K562 (cell line): ENCODE results near the gene GALNT7. TPM values are rescaled to one million over a fixed set of nuclear protein-coding genes. Genes with fewer than 3 reads are reported as not detected.

ENCODE experiments used
- ATAC-seq: fragments of 200-7000 bp; cut with Tn5 transposase; 3 replicates; pipeline ENCODE4 v1.9.1; 2020; ENCODE audit warnings: moderate library complexity
- BruUV-seq: library from RNA; stranded (reverse); fragments of 400-500 nt; replicated peaks from 2 replicates; lab custom pipeline; 2021; lab: Mats Ljungman, UMichigan
- CTCF ChIA-PET: fragments of 300-600 bp; formaldehyde crosslinking; extraction: SDS; loops from one replicate; lab custom pipeline; 2021; ENCODE audit warnings: low intra/inter-chr PET ratio; lab: Yijun Ruan, JAX
- POLR2A ChIA-PET: fragments of 300-600, 350-650 bp; sonication (Branson Sonifier 250); formaldehyde crosslinking; extraction: SDS; loops from one replicate; lab custom pipeline; 2021; ENCODE audit warnings: antibody characterized with exemption, inconsistent platforms; lab: Yijun Ruan, JAX
- DNase-seq, 4 experiments: peaks; one replicate each; pipeline versions ENCODE4 v3.0.0 to v3.0.0-alpha.2; 2011 to 2018; ENCODE audit warnings: low spot score in 3 of 4, mixed read lengths in 3 of 4; ENCODE audit errors: extremely low read depth in 1 of 4
- FAIRE-seq: peaks from 2 replicates; lab custom pipeline; 2011; peaks lifted over from hg19 to GRCh38; lab: Jason Lieb, UNC
- H2AFZ ChIP-seq: 2 replicates; pipeline ENCODE4 v1.6.0; 2011; ENCODE audit warnings: low read depth, low read length, control low read depth, inconsistent platforms
- H3K27ac ChIP-seq: fragments of 200-600 bp; 3 replicates; pipeline ENCODE4 v1.8.0; 2011; ENCODE audit warnings: low read depth, mild to moderate bottlenecking, control low read depth, inconsistent platforms, low read length, moderate library complexity, mixed read lengths; ENCODE audit errors: extremely low read depth
- H3K27me3 ChIP-seq, 2 experiments: fragments of 300-600 bp in 1 of 2; 2 replicates in 1 of 2; 3 replicates in 1 of 2; pipeline versions ENCODE4 v1.6.0 to v1.8.0; 2011; ENCODE audit warnings: inconsistent platforms in 2 of 2, low read length in 2 of 2, mild to moderate bottlenecking in 1 of 2, mixed read lengths in 1 of 2, moderate library complexity in 1 of 2; ENCODE audit not compliant: control insufficient read depth in 2 of 2, insufficient read depth in 2 of 2
- H3K36me3 ChIP-seq: fragments of 300-600 bp; 3 replicates; pipeline ENCODE4 v1.8.0; 2011; ENCODE audit warnings: mild to moderate bottlenecking, low read length, inconsistent platforms; ENCODE audit not compliant: control insufficient read depth, insufficient read depth
- H3K4me1 ChIP-seq, 2 experiments: fragments of 200-600 bp in 1 of 2; replicated peaks in 1 of 2; 2 replicates in 1 of 2; 3 replicates in 1 of 2; pipeline versions ENCODE4 v1.5.1 to v1.8.0; 2011; ENCODE audit warnings: inconsistent platforms in 2 of 2, low read length in 2 of 2, mild to moderate bottlenecking in 1 of 2, mixed read lengths in 1 of 2, moderate library complexity in 1 of 2; ENCODE audit not compliant: control insufficient read depth in 2 of 2, insufficient read depth in 2 of 2
- H3K4me2 ChIP-seq: 2 replicates; pipeline ENCODE4 v1.6.1; 2011; ENCODE audit warnings: low read length, control low read depth, inconsistent platforms, mixed read lengths; ENCODE audit not compliant: insufficient read depth
- H3K4me3 ChIP-seq: fragments of 200-600 bp; sonication (generic), shearing (Covaris generic); 2 replicates; pipeline ENCODE4 v1.5.1; 2016; ENCODE audit warnings: control low read depth, inconsistent platforms
- H3K79me2 ChIP-seq: fragments of 200-600 bp; 3 replicates; pipeline ENCODE4 v1.8.0; 2011; ENCODE audit warnings: low read length, inconsistent platforms; ENCODE audit not compliant: control insufficient read depth, insufficient read depth
- H3K9ac ChIP-seq, 2 experiments: 2 replicates each; pipeline versions ENCODE4 v1.6.0 to v1.6.1; 2011; ENCODE audit warnings: low read depth in 2 of 2, low read length in 2 of 2, control low read depth in 1 of 2, inconsistent platforms in 1 of 2, mild to moderate bottlenecking in 1 of 2, mixed read lengths in 1 of 2; ENCODE audit not compliant: insufficient read depth in 1 of 2
- H3K9me1 ChIP-seq: one replicate; pipeline ENCODE4 v1.6.0; 2011; ENCODE audit warnings: inconsistent platforms, mild to moderate bottlenecking, low read length, moderate library complexity; ENCODE audit not compliant: control insufficient read depth, insufficient read depth
- H3K9me3 ChIP-seq: replicated peaks from 2 replicates; pipeline ENCODE4 v1.5.1; 2011; ENCODE audit warnings: low read depth, low read length, inconsistent platforms; ENCODE audit not compliant: control insufficient read depth, insufficient read depth
- H4K20me1 ChIP-seq: replicated peaks from 2 replicates; pipeline ENCODE4 v1.6.1; 2011; ENCODE audit warnings: low read length, inconsistent platforms, mixed read lengths; ENCODE audit not compliant: control insufficient read depth, insufficient read depth
- CBX3 ChIP-seq, 2 experiments: IDR thresholded peaks; 1 replicate in 1 of 2; 2 replicates in 1 of 2; pipeline ENCODE4 v1.6.1; 2012; ENCODE audit warnings: inconsistent platforms in 2 of 2, low read length in 2 of 2, borderline replicate concordance in 1 of 2, control low read depth in 1 of 2
- CBX8 ChIP-seq: fragments of 200-600 bp; sonication (generic); IDR thresholded peaks from 2 replicates; pipeline ENCODE4 v1.6.1; 2012; ENCODE audit warnings: borderline replicate concordance, mixed run types, low read depth, mild to moderate bottlenecking, moderate library complexity, mixed read lengths, low read length, control low read depth, inconsistent platforms; ENCODE audit not compliant: poor library complexity, severe bottlenecking; ENCODE audit errors: extremely low read depth
- CHCHD3 ChIP-seq: fragments of 250-450 bp; sonication (Bioruptor Pico); IDR thresholded peaks from 2 replicates; pipeline ENCODE4 v2.1.2; 2022; ENCODE audit warnings: mild to moderate bottlenecking
- ELF1 ChIP-seq: fragments of 200-800 bp; sonication (Bioruptor generic); IDR thresholded peaks from 2 replicates; pipeline ENCODE4 v1.6.1; 2016; ENCODE audit warnings: missing genetic modification characterization, missing compliant biosample characterization
- FOXA3 ChIP-seq, 2 experiments: fragments of 450-650 bp in 1 of 2; sonication (generic) in 1 of 2; formaldehyde crosslinking; IDR thresholded peaks in 1 of 2; conservative IDR thresholded peaks in 1 of 2; 2 replicates each; pipeline versions ENCODE4 v1.4.0 to v1.8.0; 2020 to 2022; ENCODE audit warnings: mild to moderate bottlenecking in 2 of 2, missing genetic modification reagents in 1 of 2
- FOXJ2 ChIP-seq: fragments of 200-800 bp; sonication (Bioruptor generic); IDR thresholded peaks from 2 replicates; pipeline ENCODE4 v1.6.1; 2016; ENCODE audit warnings: missing genetic modification characterization, missing compliant biosample characterization
- FOXK2 ChIP-seq, 2 experiments: fragments of 450-650 bp; IDR thresholded peaks in 1 of 2; conservative IDR thresholded peaks in 1 of 2; 2 replicates each; pipeline ENCODE4 v1.6.1; 2016; ENCODE audit warnings: low read depth in 2 of 2, mild to moderate bottlenecking in 1 of 2
- KAT7 ChIP-seq: sonication (generic); formaldehyde crosslinking; IDR thresholded peaks from 2 replicates; pipeline ENCODE4 v1.8.0; 2022; ENCODE audit warnings: missing genetic modification reagents, mild to moderate bottlenecking, borderline replicate concordance
- KAT8 ChIP-seq: fragments of 450-650 bp; IDR thresholded peaks from 2 replicates; pipeline ENCODE4 v1.6.1; 2016; ENCODE audit warnings: low read depth, mild to moderate bottlenecking
- PHF8 ChIP-seq: fragments of 200-600 bp; sonication (generic); IDR thresholded peaks from 2 replicates; pipeline ENCODE4 v1.6.1; 2012; ENCODE audit warnings: mixed run types, mild to moderate bottlenecking, inconsistent platforms, low read length, moderate library complexity, borderline replicate concordance
- PML ChIP-seq: IDR thresholded peaks from 2 replicates; pipeline ENCODE4 v1.6.1; 2012; ENCODE audit warnings: low read length, inconsistent platforms
- POLR2B ChIP-seq: fragments of 450-650 bp; IDR thresholded peaks from 2 replicates; pipeline ENCODE4 v1.6.1; 2018; ENCODE audit warnings: low read depth; ENCODE audit not compliant: partially characterized antibody
- RCOR1 ChIP-seq, 2 experiments: IDR thresholded peaks; 2 replicates each; pipeline ENCODE4 v1.6.1; 2012; ENCODE audit warnings: low read depth in 2 of 2, low read length in 2 of 2, borderline replicate concordance in 1 of 2, improper control_type of control experiment in 1 of 2
- SAP30 ChIP-seq: fragments of 200-600 bp; sonication (generic); IDR thresholded peaks from 2 replicates; pipeline ENCODE4 v1.6.1; 2012; ENCODE audit warnings: borderline replicate concordance, low read depth, mild to moderate bottlenecking, moderate library complexity, low read length, control low read depth, inconsistent platforms; ENCODE audit not compliant: insufficient read depth, poor library complexity, severe bottlenecking
- SRSF3 ChIP-seq: fragments of 200-400 bp; formaldehyde crosslinking; IDR thresholded peaks from 2 replicates; pipeline ENCODE4 v1.6.1; 2016; ENCODE audit warnings: mild to moderate bottlenecking, low read length, moderate library complexity; ENCODE audit not compliant: insufficient read depth
- XRCC4 ChIP-seq: IDR thresholded peaks from one replicate; pipeline ENCODE4 v1.6.1; 2011; ENCODE audit not compliant: insufficient read depth, insufficient read length; ENCODE audit errors: extremely low read depth
- ZC3H4 ChIP-seq: sonication (generic); formaldehyde crosslinking; IDR thresholded peaks from 2 replicates; pipeline ENCODE4 v1.9.0; 2021; ENCODE audit warnings: missing genetic modification reagents, borderline replicate concordance
- ZNF316 ChIP-seq: fragments of 450-650 bp; IDR thresholded peaks from 2 replicates; pipeline ENCODE4 v1.6.1; 2016
- WGBS: fragments of 100-300 bp; shearing (Covaris generic); methylation state at CpG from one replicate; pipeline ENCODE4 v1.1.6; 2016; ENCODE audit warnings: low coverage, mixed read lengths; ENCODE audit not compliant: insufficient coverage; ENCODE audit errors: missing lambda C conversion rate; 5-methylcytosine and 5-hydroxymethylcytosine counted together
- in situ Hi-C: fragments of 300-500 bp; cut with MboI; formaldehyde crosslinking; loops from 4 replicates; pipeline ENCODE4 v1.15.0; 2018; ENCODE audit warnings: inconsistent platforms, mixed read lengths
- intact Hi-C: fragments of 100-400 bp; cut with micrococcal nuclease; formaldehyde crosslinking; loops from 2 replicates; pipeline ENCODE4 v1.14.2; 2022
- polyA plus RNA-seq, 8 experiments: library from polyadenylated mRNA; depleted of rRNA in 4 of 8; stranded (reverse) in 5 of 8; unstranded in 3 of 8; fragments of >200 nt; fragmentation: Nextera tagmentation in 2 of 8; fragmentation: Illumina TruSeq in 1 of 8; extraction: Ambion mirVana in 2 of 8; extraction: Trizol in 1 of 8; gene quantifications; 2 replicates each; pipeline versions ENCODE4 v1.2.1 to v1.2.3, GENCODE V29; 2011 to 2014; ENCODE audit warnings: inconsistent platforms in 1 of 8, missing spikeins in 1 of 8
- total RNA-seq, 7 experiments: library from RNA; depleted of rRNA in 6 of 7; stranded (reverse); fragments of >200 nt in 6 of 7; fragmentation: Illumina TruSeq in 2 of 7; extraction: Trizol in 2 of 7; gene quantifications; 2 replicates each; pipeline versions ENCODE4 v1.2.1 to v1.2.3, GENCODE V29; 2011 to 2021; ENCODE audit warnings: low replicate concordance in 1 of 7
- TF ChIP-seq, protein P1 (sequence below): fragments of 450-650 bp; formaldehyde crosslinking; conservative IDR thresholded peaks from 2 replicates; pipeline ENCODE4 v1.4.0; 2022; ENCODE audit warnings: mild to moderate bottlenecking, missing genetic modification characterization

Gene GALNT7
- total and polyA plus RNA-seq, 9 of the 15 experiments (the other 6 are each of a cell fraction or from before 2014, with no cell fraction given): 16.7 to 38.7 (median 31.1) TPM

DNA sequence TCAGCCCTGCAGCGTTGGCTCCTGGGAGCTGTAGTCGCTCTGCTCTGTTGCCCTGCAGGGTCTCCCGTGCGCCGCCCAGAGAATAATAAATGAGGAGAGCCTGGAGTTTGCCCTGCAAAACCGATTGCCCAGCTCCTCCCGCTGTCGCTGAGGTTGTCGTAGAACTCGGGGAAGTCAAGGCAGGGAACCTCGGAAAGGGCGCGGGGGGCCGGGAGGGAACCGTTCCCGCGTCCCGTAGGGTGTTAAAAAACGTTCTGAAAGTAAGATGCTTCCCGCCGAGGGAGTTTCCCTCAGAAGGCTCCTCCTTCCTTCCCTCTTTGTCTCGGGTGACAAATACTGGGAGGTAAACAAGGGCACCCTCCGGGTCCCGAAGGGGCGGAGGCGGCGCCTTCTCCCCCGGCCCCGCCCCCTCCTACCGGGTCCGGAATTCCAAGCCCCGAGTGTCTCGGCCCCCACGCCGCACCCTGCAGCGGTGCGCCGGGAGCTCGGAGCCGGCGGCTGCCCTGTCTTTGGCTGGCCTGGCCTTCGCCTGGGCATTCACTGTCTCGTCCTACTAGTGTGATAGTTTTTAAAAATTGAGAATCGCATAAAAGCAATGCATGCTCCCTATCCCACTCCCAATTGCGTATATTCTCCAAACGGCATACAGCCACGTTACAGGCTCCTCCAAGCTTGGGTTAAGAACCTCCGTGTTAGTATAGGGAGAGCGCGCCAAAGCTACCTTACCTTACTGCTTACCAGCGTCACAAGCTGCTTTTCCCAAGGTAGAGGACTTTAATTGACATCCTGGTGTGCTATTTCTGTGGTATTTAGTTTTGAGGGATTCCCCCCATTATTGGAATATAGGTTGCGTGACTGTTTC lies 166.5 kb downstream of the GALNT7 start:
- Histone ChIP-seq H3K9me3 (no peaks in the 10 kb centered on the region), H2AFZ (peak overlapping the region; percentile 90), H3K79me2 (peaks cover 51% of the 10 kb centered on the region), H3K9ac (peak overlapping the region; percentile 93 to 97), H3K4me3 (peak overlapping the region; percentile 95), H3K27ac (peak overlapping the region; percentile 99), H3K4me1 (peaks cover 4 to 13% of the 10 kb centered on the region in 2 experiments; a peak in 4 of 5 replicates), H3K4me2 (peak overlapping the region; percentile 91), H3K9me1 (no peaks in the 10 kb centered on the region), H4K20me1 (no peaks in the 10 kb centered on the region; the same call in 1 of the 2 replicates), H3K27me3 (no peaks in the 10 kb centered on the region), H3K36me3 (peaks cover 33% of the 10 kb centered on the region)
- ChIA-PET CTCF (no interaction called here), POLR2A (interaction anchor here (0.6 to 8.8 kb wide), 26 partner anchors 10 to 1179 kb away, joined by 3 to 123 read pairs (median 4); partner anchors contain the start of genes CEP44, FBXO8 and SAP30)
- BruUV-seq: TSS peak; percentile 59
- peak; percentile 78 for ATAC-seq
- under 1% methylated on average over 35 of the region's 52 CpGs for WGBS
- intact Hi-C loops: loop anchor here (1.0 to 10.0 kb wide), 3 partner anchors 34 to 950 kb away; partner anchors contain the start of genes CEP44 and FBXO8
- in situ Hi-C loops: loop anchor here (5.0 kb wide), 1 partner anchor 32 kb away; no protein-coding TSS in a partner anchor
- no peak for FAIRE-seq
- peak; percentile 90 to 94 (median 94) for DNase-seq
- TF ChIP-seq ELF1 (tag) (0 out of 2 replicates have a peak, but pooled peaks have one; percentile 10), CHCHD3 (CRISPR knock-in tag) (0 out of 2 replicates have a peak, but pooled peaks have one; percentile 76), FOXJ2 (tag) (peak; percentile 53; the same call in 1 of the 2 replicates), PML (peak; percentile 76), KAT8 (no peak), ZC3H4 (CRISPR knock-in tag) (no peak), POLR2B (peak; percentile 87), CBX3 (IDR thresholded peaks at IDR 0.05; ENCODE audit: borderline replicate concordance in 1 of 2, low read length in 2 of 2) (peak in 1 of 2 experiments; percentile 14; a peak in 1 of 3 replicates), XRCC4 (no peak), FOXK2 (conservative IDR thresholded peaks at IDR 0.05 in 1 of 2, IDR thresholded peaks at IDR 0.05 in 1 of 2; ENCODE audit: low read depth in 2 of 2) (peak; percentile 98 to 99), RCOR1 (IDR thresholded peaks at IDR 0.05; ENCODE audit: borderline replicate concordance in 1 of 2, low read depth in 2 of 2, low read length in 2 of 2) (no peak), ZNF316 (0 out of 2 replicates have a peak, but pooled peaks have one; percentile 1), KAT7 (CRISPR knock-in tag) (no peak; the same call in 1 of the 2 replicates), FOXA3 (CRISPR knock-in tag; conservative IDR thresholded peaks at IDR 0.05 in 1 of 2, IDR thresholded peaks at IDR 0.05 in 1 of 2) (peak in 1 of 2 experiments; percentile 94; a peak in 3 of 4 replicates), PHF8 (peak; percentile 86), SRSF3 (0 out of 2 replicates have a peak, but pooled peaks have one; percentile 35), SAP30 (peak; percentile 73), CBX8 (no peak)
- TF ChIP-seq, protein P1, sequence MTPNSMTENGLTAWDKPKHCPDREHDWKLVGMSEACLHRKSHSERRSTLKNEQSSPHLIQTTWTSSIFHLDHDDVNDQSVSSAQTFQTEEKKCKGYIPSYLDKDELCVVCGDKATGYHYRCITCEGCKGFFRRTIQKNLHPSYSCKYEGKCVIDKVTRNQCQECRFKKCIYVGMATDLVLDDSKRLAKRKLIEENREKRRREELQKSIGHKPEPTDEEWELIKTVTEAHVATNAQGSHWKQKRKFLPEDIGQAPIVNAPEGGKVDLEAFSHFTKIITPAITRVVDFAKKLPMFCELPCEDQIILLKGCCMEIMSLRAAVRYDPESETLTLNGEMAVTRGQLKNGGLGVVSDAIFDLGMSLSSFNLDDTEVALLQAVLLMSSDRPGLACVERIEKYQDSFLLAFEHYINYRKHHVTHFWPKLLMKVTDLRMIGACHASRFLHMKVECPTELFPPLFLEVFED (CRISPR knock-in tag): no peak
